Naive thymus-derived CD8-positive, alpha-beta T cell (primary cell): ENCODE data around the gene UGGT1. TPM values are rescaled to one million over a fixed set of nuclear protein-coding genes. Genes with fewer than 3 reads are reported as not detected.
A peak's percentile ranks its signal among the peaks of the same experiment; 100 is the strongest.

Source experiments
- ATAC-seq, 2 donors: fragments of 150-1000 bp; cut with Tn5 transposase in 1 of 2; sonication (Bioruptor Pico), chemical (Tn5 transposase) in 1 of 2; 1 replicate in 1 of 2; 2 replicates in 1 of 2; pipeline ENCODE4 v1.10.0; 2021; ENCODE audit warnings: mild to moderate bottlenecking in 2 of 2, moderate library complexity in 2 of 2
- POLR2A ChIA-PET: fragments of 350-600 bp; sonication (Branson Sonifier 250); formaldehyde crosslinking; loops from one replicate; lab custom pipeline; 2021; ENCODE audit warnings: antibody characterized with exemption; lab: Charles Lee
- DNase-seq, 10 donors: peaks; one replicate each; pipeline versions ENCODE4 v3.0.0 to v3.0.0-alpha.2; 2020 to 2022
- H3K27ac Mint-ChIP-seq, 10 donors: one replicate each; pipeline ENCODE4 v1.8.0; 2020 to 2022; ENCODE audit warnings: mild to moderate bottlenecking in 10 of 10, mixed read lengths in 10 of 10, moderate library complexity in 4 of 10, inconsistent platforms in 1 of 10
- H3K27me3 Mint-ChIP-seq, 5 donors: one replicate each; pipeline ENCODE4 v1.8.0; 2021 to 2022; ENCODE audit warnings: mixed read lengths in 5 of 5
- H3K36me3 Mint-ChIP-seq, 3 donors: one replicate each; pipeline ENCODE4 v1.8.0; 2020 to 2022; ENCODE audit warnings: mixed read lengths in 3 of 3, mild to moderate bottlenecking in 2 of 3, inconsistent platforms in 1 of 3
- H3K4me1 Mint-ChIP-seq, 4 donors: one replicate each; pipeline ENCODE4 v1.8.0; 2021 to 2022; ENCODE audit warnings: mixed read lengths in 4 of 4
- H3K4me3 Mint-ChIP-seq, 10 donors: one replicate each; pipeline ENCODE4 v1.8.0; 2020 to 2022; ENCODE audit warnings: mild to moderate bottlenecking in 10 of 10, mixed read lengths in 10 of 10, moderate library complexity in 6 of 10, inconsistent platforms in 1 of 10
- H3K9me3 Mint-ChIP-seq, 9 donors: one replicate each; pipeline ENCODE4 v1.8.0; 2020 to 2022; ENCODE audit warnings: mixed read lengths in 9 of 9, mild to moderate bottlenecking in 3 of 9, inconsistent platforms in 1 of 9, moderate library complexity in 1 of 9
- polyA plus RNA-seq, 3 donors: library from polyadenylated mRNA; unstranded; fragments of 300-500 nt; fragmentation: Illumina TruSeq; gene quantifications; one replicate each; pipeline ENCODE4 v1.2.3, GENCODE V29; 2021
- total RNA-seq, 8 experiments: library from RNA in 2 of 8; stranded (reverse) in 2 of 8; gene quantifications; one replicate each; pipeline ENCODE4 v1.2.3 and lab custom pipeline; 2021 to 2026

The UGGT1 gene, protein sequence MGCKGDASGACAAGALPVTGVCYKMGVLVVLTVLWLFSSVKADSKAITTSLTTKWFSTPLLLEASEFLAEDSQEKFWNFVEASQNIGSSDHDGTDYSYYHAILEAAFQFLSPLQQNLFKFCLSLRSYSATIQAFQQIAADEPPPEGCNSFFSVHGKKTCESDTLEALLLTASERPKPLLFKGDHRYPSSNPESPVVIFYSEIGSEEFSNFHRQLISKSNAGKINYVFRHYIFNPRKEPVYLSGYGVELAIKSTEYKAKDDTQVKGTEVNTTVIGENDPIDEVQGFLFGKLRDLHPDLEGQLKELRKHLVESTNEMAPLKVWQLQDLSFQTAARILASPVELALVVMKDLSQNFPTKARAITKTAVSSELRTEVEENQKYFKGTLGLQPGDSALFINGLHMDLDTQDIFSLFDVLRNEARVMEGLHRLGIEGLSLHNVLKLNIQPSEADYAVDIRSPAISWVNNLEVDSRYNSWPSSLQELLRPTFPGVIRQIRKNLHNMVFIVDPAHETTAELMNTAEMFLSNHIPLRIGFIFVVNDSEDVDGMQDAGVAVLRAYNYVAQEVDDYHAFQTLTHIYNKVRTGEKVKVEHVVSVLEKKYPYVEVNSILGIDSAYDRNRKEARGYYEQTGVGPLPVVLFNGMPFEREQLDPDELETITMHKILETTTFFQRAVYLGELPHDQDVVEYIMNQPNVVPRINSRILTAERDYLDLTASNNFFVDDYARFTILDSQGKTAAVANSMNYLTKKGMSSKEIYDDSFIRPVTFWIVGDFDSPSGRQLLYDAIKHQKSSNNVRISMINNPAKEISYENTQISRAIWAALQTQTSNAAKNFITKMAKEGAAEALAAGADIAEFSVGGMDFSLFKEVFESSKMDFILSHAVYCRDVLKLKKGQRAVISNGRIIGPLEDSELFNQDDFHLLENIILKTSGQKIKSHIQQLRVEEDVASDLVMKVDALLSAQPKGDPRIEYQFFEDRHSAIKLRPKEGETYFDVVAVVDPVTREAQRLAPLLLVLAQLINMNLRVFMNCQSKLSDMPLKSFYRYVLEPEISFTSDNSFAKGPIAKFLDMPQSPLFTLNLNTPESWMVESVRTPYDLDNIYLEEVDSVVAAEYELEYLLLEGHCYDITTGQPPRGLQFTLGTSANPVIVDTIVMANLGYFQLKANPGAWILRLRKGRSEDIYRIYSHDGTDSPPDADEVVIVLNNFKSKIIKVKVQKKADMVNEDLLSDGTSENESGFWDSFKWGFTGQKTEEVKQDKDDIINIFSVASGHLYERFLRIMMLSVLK (N-terminal part only)
- total RNA-seq (10 to 100 TPM; 44.4 to 52.0 TPM), polyA plus RNA-seq (10 to 100 TPM in 2 of 3 donors, 1 to 10 TPM in 1; 9.6 to 14.9 (median 10.0) TPM), total RNA-seq (lab: John Stamatoyannopoulos, UW) (130 to 228 (median 146) reads per million in 6 experiments)

DNA sequence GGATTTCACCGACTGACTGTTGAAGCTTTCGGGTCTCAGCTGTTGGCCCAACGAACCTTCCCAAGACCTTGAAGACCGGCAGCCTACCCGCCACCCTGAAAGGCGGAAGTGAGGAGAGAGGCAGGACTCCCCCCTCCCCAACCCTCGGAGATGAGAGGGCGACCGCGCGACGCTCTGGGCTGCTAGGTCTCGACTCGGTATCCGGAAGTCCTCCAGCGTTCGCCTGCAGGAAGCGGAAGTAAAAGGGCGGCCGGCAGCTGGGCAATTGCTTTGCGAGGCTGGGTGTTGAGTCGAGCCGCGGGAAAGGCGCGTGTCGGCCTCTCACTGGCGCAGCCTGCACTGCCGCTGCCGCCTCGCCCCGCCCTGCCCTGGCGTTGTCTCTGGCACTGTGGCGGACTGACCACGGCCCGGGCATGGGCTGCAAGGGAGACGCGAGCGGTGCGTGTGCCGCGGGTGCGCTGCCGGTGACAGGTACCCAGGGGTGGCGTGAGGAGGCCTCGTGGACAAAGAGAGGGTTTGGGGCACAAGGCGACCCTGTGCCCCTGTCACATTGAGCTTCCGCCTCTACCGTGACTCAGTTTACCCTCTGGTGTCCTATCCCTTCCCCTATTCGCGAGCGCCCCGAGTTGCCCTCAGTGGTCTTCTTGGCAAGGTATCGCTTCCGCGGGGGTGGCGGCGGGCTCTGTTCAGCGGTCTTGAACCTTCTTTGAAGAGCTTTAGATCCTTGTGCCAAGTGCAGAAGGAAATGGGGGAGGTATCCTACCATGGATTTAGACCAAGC lies at the start of gene UGGT1:
TSS of gene UGGT1 (plus strand) at position 256 of the 781 bp plus-strand sequence. CDS start at position 414, 158 bp downstream.
- H3K27ac Mint-ChIP-seq: peak within 1 kb of the TSS; percentile 93 to 98 (median 97)
- POLR2A ChIA-PET: interaction anchor here (0.7 to 3.1 kb wide), 16 partner anchors 9 to 1010 kb away, joined by 3 to 27 read pairs (median 4); partner anchors contain the start of genes ERCC3, IWS1, SAP130 and SFT2D3
- H3K4me3 Mint-ChIP-seq: peak within 1 kb of the TSS; percentile 88 to 98 (median 94)
- DNase-seq: peak; percentile 81 to 96 (median 92)
- no peaks in the 10 kb centered on the region for H3K9me3 Mint-ChIP-seq
- peak; percentile 94 to 96 for ATAC-seq
- peaks cover 18 to 51% (median 47%) of the 10 kb centered on the region in 4 donors for H3K4me1 Mint-ChIP-seq
- H3K36me3 Mint-ChIP-seq: peaks cover 0 to 5% (median 0%) of the 10 kb centered on the region in 3 donors
- H3K27me3 Mint-ChIP-seq: no peaks in the 10 kb centered on the region

GRCh38 chr2:128041561-128041960 lies 49.4 kb upstream of the UGGT1 start:
- no peak for DNase-seq
- ATAC-seq: no peak
- Mint-ChIP-seq H3K36me3 (peaks cover 2 to 27% (median 6%) of the 10 kb centered on the region in 3 donors), H3K4me3 (no peak overlapping the region), H3K27ac (no peak overlapping the region), H3K27me3 (peaks cover 7 to 29% (median 19%) of the 10 kb centered on the region in 5 donors), H3K9me3 (peaks cover 11 to 62% (median 37%) of the 10 kb centered on the region in 9 donors), H3K4me1 (peaks cover 0 to 2% (median 0%) of the 10 kb centered on the region in 4 donors)
- POLR2A ChIA-PET: no interaction called here

DNA sequence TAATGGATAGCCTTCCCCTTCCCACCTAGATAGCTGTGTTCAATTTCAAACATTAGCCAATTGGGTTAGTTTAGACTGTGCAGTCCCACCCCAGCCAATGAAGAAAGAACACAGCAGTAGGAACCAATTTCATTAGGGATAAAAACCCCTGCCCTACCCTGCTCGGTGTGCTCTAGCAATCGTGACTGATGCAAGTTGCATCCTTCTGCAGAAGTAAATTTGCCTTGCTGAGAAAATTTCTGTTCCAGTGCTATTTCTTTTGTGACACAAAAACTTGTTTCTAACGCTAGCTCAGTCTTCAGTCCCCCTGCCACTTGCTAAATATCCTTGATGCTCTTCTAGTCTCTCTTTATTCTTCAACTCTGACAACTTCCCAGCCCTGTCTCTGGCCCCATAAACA lies 48.0 kb upstream of the UGGT1 start:
- H3K9me3 Mint-ChIP-seq: peaks cover 8 to 59% (median 22%) of the 10 kb centered on the region in 9 donors
- H3K27ac Mint-ChIP-seq: no peak overlapping the region
- DNase-seq (no peak), ATAC-seq (no peak)
- H3K4me1 Mint-ChIP-seq: peaks cover 0 to 2% (median 0%) of the 10 kb centered on the region in 4 donors
- H3K36me3 Mint-ChIP-seq: peaks cover 0 to 20% (median 2%) of the 10 kb centered on the region in 3 donors
- POLR2A ChIA-PET: no interaction called here
- H3K27me3 Mint-ChIP-seq: peaks cover 10 to 35% (median 19%) of the 10 kb centered on the region in 5 donors
- H3K4me3 Mint-ChIP-seq: no peak overlapping the region

- no peaks in the 10 kb centered on the region for H3K4me1 Mint-ChIP-seq
- ATAC-seq (no peak), DNase-seq (no peak)
- POLR2A ChIA-PET: no interaction called here
- peaks cover 19 to 58% (median 33%) of the 10 kb centered on the region in 5 donors for H3K27me3 Mint-ChIP-seq
- no peak overlapping the region for H3K4me3 Mint-ChIP-seq
- peaks cover 0 to 31% (median 12%) of the 10 kb centered on the region in 9 donors for H3K9me3 Mint-ChIP-seq
- no peak overlapping the region for H3K27ac Mint-ChIP-seq
- H3K36me3 Mint-ChIP-seq: peaks cover 0 to 17% (median 5%) of the 10 kb centered on the region in 3 donors
Measured at GRCh38 chr2:128053331-128053730, 37.7 kb upstream of the UGGT1 start.

DNA sequence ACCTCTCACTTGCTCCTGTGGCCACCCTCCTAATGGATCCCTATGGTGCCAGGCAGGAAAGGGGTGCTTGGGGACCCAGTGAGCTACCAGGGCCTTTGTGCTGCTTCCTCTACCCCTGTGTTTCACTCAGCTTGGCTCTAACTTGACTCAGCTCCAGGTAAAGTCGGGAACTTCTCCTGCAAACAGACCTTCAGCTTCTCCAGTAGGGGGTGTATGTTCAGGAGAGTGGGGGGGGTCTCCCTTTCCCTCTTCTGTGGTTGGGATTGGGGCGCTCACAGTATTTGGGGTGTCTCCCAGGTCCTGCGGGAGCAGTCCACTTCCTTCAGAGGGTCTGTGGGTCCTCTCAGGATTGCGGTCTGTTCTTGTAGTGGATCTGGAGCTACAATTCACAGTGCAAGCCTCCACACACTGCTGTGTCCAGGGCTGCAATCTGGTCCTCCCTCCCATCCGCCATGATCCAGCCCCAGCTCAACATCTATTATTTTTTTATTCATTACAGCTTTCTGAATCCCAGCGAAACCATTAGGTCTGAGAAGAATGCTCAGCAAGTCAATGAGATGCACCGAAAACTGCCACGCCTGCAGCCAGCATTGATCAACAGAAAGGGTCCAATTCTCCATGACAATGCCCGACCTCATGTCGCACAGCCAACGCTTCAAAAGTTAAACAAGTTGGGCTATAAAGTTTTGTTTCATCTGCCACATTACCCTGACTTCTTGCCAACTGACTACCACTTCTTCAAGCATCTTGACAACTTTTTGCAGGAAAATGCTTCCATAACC lies 36.7 kb upstream of the UGGT1 start:
- no peak for DNase-seq
- no peak for ATAC-seq
- Mint-ChIP-seq H3K4me1 (no peaks in the 10 kb centered on the region), H3K27me3 (peaks cover 19 to 48% (median 31%) of the 10 kb centered on the region in 5 donors), H3K36me3 (peaks cover 0 to 15% (median 4%) of the 10 kb centered on the region in 3 donors), H3K9me3 (peaks cover 0 to 23% (median 10%) of the 10 kb centered on the region in 9 donors), H3K4me3 (no peak overlapping the region), H3K27ac (no peak overlapping the region)
- POLR2A ChIA-PET: no interaction called here

DNA sequence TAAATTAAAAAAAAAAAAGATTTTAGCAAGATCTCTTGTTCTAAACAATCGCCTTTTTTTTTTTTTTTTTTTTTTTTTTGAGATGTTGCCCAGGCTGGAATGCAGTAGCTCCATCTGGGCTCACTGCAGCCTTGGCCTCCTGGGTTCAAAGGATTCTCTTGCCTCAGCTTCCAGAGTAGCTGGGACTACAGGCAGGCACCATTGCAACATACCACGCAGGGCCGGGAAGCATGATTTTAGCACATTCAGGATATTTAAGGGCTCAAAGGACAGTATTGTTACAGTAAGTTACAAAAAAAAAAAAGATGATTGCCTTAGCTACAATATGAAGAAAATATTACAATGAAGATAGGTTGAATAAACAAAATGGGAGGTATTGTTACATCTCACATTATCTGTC lies 33.7 kb upstream of the UGGT1 start:
- DNase-seq (no peak), ATAC-seq (no peak)
- H3K4me3 Mint-ChIP-seq: no peak overlapping the region
- no peak overlapping the region for H3K27ac Mint-ChIP-seq
- POLR2A ChIA-PET: no interaction called here
- peaks cover 2 to 18% (median 10%) of the 10 kb centered on the region in 5 donors for H3K27me3 Mint-ChIP-seq
- no peaks in the 10 kb centered on the region for H3K4me1 Mint-ChIP-seq
- H3K36me3 Mint-ChIP-seq: peaks cover 0 to 5% (median 0%) of the 10 kb centered on the region in 3 donors
- no peaks in the 10 kb centered on the region for H3K9me3 Mint-ChIP-seq

GRCh38 chr2:128058114-128058513 lies 32.9 kb upstream of the UGGT1 start:
- POLR2A ChIA-PET: no interaction called here
- peaks cover 0 to 5% (median 0%) of the 10 kb centered on the region in 3 donors for H3K36me3 Mint-ChIP-seq
- H3K4me3 Mint-ChIP-seq: no peak overlapping the region
- ATAC-seq (no peak), DNase-seq (no peak)
- H3K27ac Mint-ChIP-seq: no peak overlapping the region
- no peaks in the 10 kb centered on the region for H3K9me3 Mint-ChIP-seq
- peaks cover 1 to 15% (median 6%) of the 10 kb centered on the region in 5 donors for H3K27me3 Mint-ChIP-seq
- H3K4me1 Mint-ChIP-seq: no peaks in the 10 kb centered on the region

- no peak for ATAC-seq
- POLR2A ChIA-PET: no interaction called here
- Mint-ChIP-seq H3K27me3 (peaks cover 0 to 9% (median 0%) of the 10 kb centered on the region in 5 donors), H3K36me3 (no peaks in the 10 kb centered on the region), H3K4me1 (no peaks in the 10 kb centered on the region), H3K4me3 (no peak overlapping the region), H3K27ac (no peak overlapping the region), H3K9me3 (no peaks in the 10 kb centered on the region)
- DNase-seq: no peak
Measured at GRCh38 chr2:128062571-128062970, 28.4 kb upstream of the UGGT1 start.

DNA sequence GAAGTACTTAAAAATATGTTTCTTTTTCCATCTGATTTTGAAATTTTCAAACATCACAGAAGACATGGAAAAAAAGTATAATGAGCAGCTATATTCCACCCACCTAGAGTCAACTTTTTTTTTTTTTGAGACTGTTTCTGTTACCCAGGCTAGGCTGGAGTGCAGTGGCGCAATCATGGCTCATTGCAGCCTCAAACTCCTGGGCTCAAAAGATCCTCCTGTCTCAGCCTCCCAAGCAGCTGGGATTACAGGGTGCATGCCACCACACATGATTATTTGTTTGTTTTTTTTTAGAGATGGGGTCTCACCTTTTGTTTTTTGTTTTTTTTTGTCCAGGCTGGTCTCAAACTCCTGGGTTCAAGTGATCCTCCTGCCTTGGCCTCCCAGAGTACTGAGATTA lies 26.6 kb upstream of the UGGT1 start:
- Mint-ChIP-seq H3K27me3 (peaks cover 0 to 9% (median 0%) of the 10 kb centered on the region in 5 donors), H3K27ac (no peak overlapping the region), H3K9me3 (no peaks in the 10 kb centered on the region), H3K4me3 (no peak overlapping the region), H3K36me3 (no peaks in the 10 kb centered on the region), H3K4me1 (no peaks in the 10 kb centered on the region)
- POLR2A ChIA-PET: no interaction called here
- DNase-seq (no peak), ATAC-seq (no peak)

DNA sequence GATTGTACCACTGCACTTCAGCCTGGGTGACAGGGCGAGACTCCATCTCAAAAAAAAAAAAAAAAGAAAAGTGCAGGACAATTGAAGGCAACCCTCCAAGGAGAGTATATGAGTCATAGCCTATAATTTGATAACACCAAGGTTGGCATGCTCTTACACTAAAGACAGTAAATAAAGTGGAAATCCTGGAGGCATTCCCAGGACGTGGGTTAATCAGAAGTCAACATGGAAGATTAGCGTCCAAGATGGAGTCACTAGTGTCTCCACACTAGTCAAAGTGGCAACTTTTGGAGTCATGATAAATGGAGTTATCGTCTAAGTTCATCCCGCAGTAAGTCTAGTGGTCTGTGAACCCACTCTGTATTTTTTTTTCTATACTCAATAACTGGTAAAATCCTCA lies 21.2 kb upstream of the UGGT1 start:
- no peaks in the 10 kb centered on the region for H3K4me1 Mint-ChIP-seq
- DNase-seq (no peak), ATAC-seq (no peak)
- no peaks in the 10 kb centered on the region for H3K27me3 Mint-ChIP-seq
- H3K27ac Mint-ChIP-seq: no peak overlapping the region
- no peak overlapping the region for H3K4me3 Mint-ChIP-seq
- no peaks in the 10 kb centered on the region for H3K9me3 Mint-ChIP-seq
- POLR2A ChIA-PET: no interaction called here
- no peaks in the 10 kb centered on the region for H3K36me3 Mint-ChIP-seq

- ATAC-seq (no peak), DNase-seq (no peak)
- no peak overlapping the region for H3K27ac Mint-ChIP-seq
- POLR2A ChIA-PET: no interaction called here
- H3K36me3 Mint-ChIP-seq: no peaks in the 10 kb centered on the region
- no peak overlapping the region for H3K4me3 Mint-ChIP-seq
- H3K27me3 Mint-ChIP-seq: no peaks in the 10 kb centered on the region
- H3K9me3 Mint-ChIP-seq: no peaks in the 10 kb centered on the region
- H3K4me1 Mint-ChIP-seq: peaks cover 0 to 2% (median 0%) of the 10 kb centered on the region in 4 donors
Measured at GRCh38 chr2:128073278-128073677, 17.7 kb upstream of the UGGT1 start.
